IMR-90 (cell line): ENCODE results near the gene SBNO1. TPM values are rescaled to one million over a fixed set of nuclear protein-coding genes. Genes with fewer than 3 reads are reported as not detected.

Source experiments
- ATAC-seq: fragments of 200-7000 bp; cut with Tn5 transposase; 2 replicates; pipeline ENCODE4 v1.9.1; 2020; ENCODE audit warnings: low read depth, mild to moderate bottlenecking, moderate library complexity
- BruUV-seq: library from RNA; stranded (reverse); fragments of 400-500 nt; replicated peaks from 2 replicates; lab custom pipeline; 2021; lab: Mats Ljungman, UMichigan
- CTCF ChIA-PET: fragments of 300-600 bp; formaldehyde crosslinking; extraction: SDS; loops from one replicate; lab custom pipeline; 2021; ENCODE audit warnings: antibody characterized with exemption; lab: Yijun Ruan, JAX
- POLR2A ChIA-PET: fragments of 300-600 bp; sonication (Branson Sonifier 250); formaldehyde crosslinking; loops from one replicate; lab custom pipeline; 2022; ENCODE audit warnings: antibody characterized with exemption; ENCODE audit not compliant: unreplicated experiment; lab: Charles Lee
- DNase-seq: peaks from one replicate; pipeline ENCODE4 v3.0.0; 2013
- H2AFZ ChIP-seq: replicated peaks from 2 replicates; pipeline ENCODE3; 2013; ENCODE audit warnings: low read length, mild to moderate bottlenecking; ENCODE audit not compliant: poor library complexity
- H2AK5ac ChIP-seq: 2 replicates; pipeline ENCODE4 v1.6.1; 2013; ENCODE audit warnings: low read depth, low read length, inconsistent platforms
- H2AK9ac ChIP-seq: replicated peaks from 2 replicates; pipeline ENCODE3; 2013; ENCODE audit warnings: mild to moderate bottlenecking, low read depth, low read length, moderate library complexity; ENCODE audit not compliant: poor library complexity
- H2BK120ac ChIP-seq: 2 replicates; pipeline ENCODE4 v1.6.1; 2013; ENCODE audit warnings: low read depth, low read length, inconsistent platforms
- H2BK15ac ChIP-seq: 3 replicates; pipeline ENCODE4 v1.6.1; 2013; ENCODE audit warnings: low read depth, low read length, inconsistent platforms
- H2BK20ac ChIP-seq: 2 replicates; pipeline ENCODE4 v1.6.1; 2013; ENCODE audit warnings: low read depth, mild to moderate bottlenecking, inconsistent platforms, low read length, moderate library complexity
- H2BK5ac ChIP-seq: 2 replicates; pipeline ENCODE4 v1.6.1; 2013; ENCODE audit warnings: mild to moderate bottlenecking, low read depth, low read length, inconsistent platforms; ENCODE audit not compliant: poor library complexity, severe bottlenecking
- H3K14ac ChIP-seq: replicated peaks from 2 replicates; pipeline ENCODE4 v1.6.1; 2013; ENCODE audit warnings: low read depth, low read length, inconsistent platforms
- H3K18ac ChIP-seq: 2 replicates; pipeline ENCODE4 v1.6.1; 2013; ENCODE audit warnings: low read depth, low read length, control low read depth
- H3K23ac ChIP-seq: 2 replicates; pipeline ENCODE4 v1.6.1; 2013; ENCODE audit warnings: low read depth, low read length, inconsistent platforms
- H3K27ac ChIP-seq: 2 replicates; pipeline ENCODE4 v1.5.1; 2013; ENCODE audit warnings: mild to moderate bottlenecking, control low read depth, low read length; ENCODE audit not compliant: insufficient read depth
- H3K27me3 ChIP-seq: 2 replicates; pipeline ENCODE4 v1.6.1; 2013; ENCODE audit warnings: low read length; ENCODE audit not compliant: control insufficient read depth, insufficient read depth
- H3K36me3 ChIP-seq: 2 replicates; pipeline ENCODE4 v1.6.1; 2013; ENCODE audit warnings: low read length, mixed read lengths; ENCODE audit not compliant: control insufficient read depth, insufficient read depth
- H3K4ac ChIP-seq: 2 replicates; pipeline ENCODE4 v1.6.1; 2013; ENCODE audit warnings: low read depth, low read length, inconsistent platforms
- H3K4me1 ChIP-seq: 2 replicates; pipeline ENCODE4 v1.6.1; 2013; ENCODE audit warnings: low read length, mixed read lengths; ENCODE audit not compliant: control insufficient read depth, insufficient read depth
- H3K4me2 ChIP-seq: 2 replicates; pipeline ENCODE4 v1.6.1; 2013; ENCODE audit warnings: low read depth, mild to moderate bottlenecking, control low read depth, low read length, moderate library complexity
- H3K4me3 ChIP-seq: 2 replicates; pipeline ENCODE4 v1.5.1; 2013; ENCODE audit warnings: low read depth, mild to moderate bottlenecking, control low read depth, low read length, moderate library complexity; ENCODE audit not compliant: insufficient read depth
- H3K56ac ChIP-seq: 2 replicates; pipeline ENCODE4 v1.6.1; 2013; ENCODE audit warnings: low read length, inconsistent platforms; ENCODE audit not compliant: insufficient read depth; ENCODE audit errors: extremely low read depth
- H3K79me1 ChIP-seq, 2 experiments: 2 replicates each; pipeline ENCODE4 v1.6.1; 2013; ENCODE audit warnings: low read length in 2 of 2, inconsistent platforms in 1 of 2, low read depth in 1 of 2
- H3K9ac ChIP-seq: 2 replicates; pipeline ENCODE4 v1.6.1; 2013; ENCODE audit warnings: low read depth, low read length, control low read depth
- H3K9me1 ChIP-seq: 2 replicates; pipeline ENCODE4 v1.6.1; 2013; ENCODE audit warnings: low read length, inconsistent platforms; ENCODE audit not compliant: insufficient read depth
- H3K9me3 ChIP-seq: 2 replicates; pipeline ENCODE4 v1.6.1; 2013; ENCODE audit warnings: low read length; ENCODE audit not compliant: control insufficient read depth, insufficient read depth
- H4K20me1 ChIP-seq: 2 replicates; pipeline ENCODE4 v1.6.1; 2013; ENCODE audit warnings: low read length, inconsistent platforms; ENCODE audit not compliant: insufficient read depth
- H4K5ac ChIP-seq: 2 replicates; pipeline ENCODE4 v1.6.1; 2013; ENCODE audit warnings: mild to moderate bottlenecking, low read depth, low read length, control low read depth
- H4K8ac ChIP-seq, 2 experiments: 2 replicates each; pipeline ENCODE4 v1.6.1; 2013; ENCODE audit warnings: low read depth in 2 of 2, low read length in 2 of 2, control low read depth in 1 of 2, inconsistent platforms in 1 of 2
- H4K91ac ChIP-seq: 2 replicates; pipeline ENCODE4 v1.6.1; 2013; ENCODE audit warnings: low read depth, low read length, inconsistent platforms; ENCODE audit not compliant: insufficient read depth
- BHLHE40 ChIP-seq: fragments of 150-350 bp; IDR thresholded peaks from 2 replicates; pipeline ENCODE4 v1.6.1; 2016; ENCODE audit warnings: mild to moderate bottlenecking, low read depth, low read length
- CEBPB ChIP-seq: IDR thresholded peaks from 2 replicates; pipeline ENCODE4 v1.6.1; 2012; ENCODE audit warnings: low read depth, low read length, improper control_type of control experiment
- CHD1 ChIP-seq: IDR thresholded peaks from 2 replicates; pipeline ENCODE4 v1.6.1; 2012; ENCODE audit warnings: low read depth, low read length, improper control_type of control experiment
- FOS ChIP-seq: fragments of 150-350 bp; IDR thresholded peaks from 2 replicates; pipeline ENCODE4 v1.6.1; 2016; ENCODE audit warnings: low read depth, low read length
- MAFK ChIP-seq: IDR thresholded peaks from 2 replicates; pipeline ENCODE4 v1.6.1; 2012; ENCODE audit warnings: low read depth, low read length, improper control_type of control experiment
- MAZ ChIP-seq: IDR thresholded peaks from 2 replicates; pipeline ENCODE4 v1.6.1; 2012; ENCODE audit warnings: low read depth, mild to moderate bottlenecking, low read length, improper control_type of control experiment, moderate library complexity, borderline replicate concordance
- MXI1 ChIP-seq: IDR thresholded peaks from 2 replicates; pipeline ENCODE4 v1.6.1; 2012; ENCODE audit warnings: low read depth, mild to moderate bottlenecking, low read length, moderate library complexity, borderline replicate concordance
- NFE2L2 ChIP-seq: fragments of 150-350 bp; IDR thresholded peaks from 2 replicates; pipeline ENCODE4 v1.6.1; 2016; ENCODE audit warnings: low read depth, mild to moderate bottlenecking, low read length
- RAD21 ChIP-seq: IDR thresholded peaks from 2 replicates; pipeline ENCODE4 v1.6.1; 2012; ENCODE audit warnings: low read length, improper control_type of control experiment
- RCOR1 ChIP-seq: IDR thresholded peaks from 2 replicates; pipeline ENCODE4 v1.6.1; 2012; ENCODE audit warnings: mild to moderate bottlenecking, low read length, improper control_type of control experiment; ENCODE audit not compliant: insufficient replicate concordance
- RFX5 ChIP-seq: IDR thresholded peaks from 2 replicates; pipeline ENCODE4 v1.8.0; 2012; ENCODE audit warnings: low read depth, mild to moderate bottlenecking, low read length, moderate library complexity
- SMC3 ChIP-seq: fragments of 150-350 bp; IDR thresholded peaks from 2 replicates; pipeline ENCODE4 v1.6.1; 2016; ENCODE audit warnings: low read depth, mild to moderate bottlenecking, antibody characterized with exemption, low read length, moderate library complexity
- WGBS, 2 experiments: methylation state at CpG; one replicate each; pipeline versions ENCODE4 v1.1.5 to v1.1.7; 2013; ENCODE audit warnings: missing lambda C conversion rate in 2 of 2; ENCODE audit not compliant: insufficient read length in 1 of 2; ENCODE audit errors: extremely low coverage in 2 of 2; 5-methylcytosine and 5-hydroxymethylcytosine counted together
- dilution Hi-C: fragments of 300-500 bp; cut with HindIII; formaldehyde crosslinking; loops from one replicate; pipeline ENCODE4 v1.14.3; 2018; ENCODE audit warnings: low sequenced_read_pairs; ENCODE audit not compliant: unreplicated experiment
- in situ Hi-C: fragments of 300-500 bp; cut with MboI; formaldehyde crosslinking; loops from 3 replicates; pipeline ENCODE4 v1.14.3; 2019; ENCODE audit warnings: low sequenced_read_pairs, inconsistent platforms, mixed read lengths
- intact Hi-C: fragments of 100-400 bp; cut with micrococcal nuclease; formaldehyde crosslinking; loops from 2 replicates; pipeline ENCODE4 v1.10.0; 2022
- polyA plus RNA-seq, 3 experiments: library from polyadenylated mRNA; depleted of rRNA; stranded (reverse); fragments of >200 nt; gene quantifications; 2 replicates each; pipeline ENCODE4 v1.2.3, GENCODE V29; 2012; ENCODE audit warnings: low replicate concordance in 1 of 3
- total RNA-seq: library from RNA; depleted of rRNA; stranded (reverse); fragments of >200 nt; gene quantifications from 2 replicates; pipeline ENCODE4 v1.2.3, GENCODE V29; 2012
- TF ChIP-seq, protein P1 (sequence below): fragments of 150-350 bp; IDR thresholded peaks from 2 replicates; pipeline ENCODE4 v1.6.1; 2016; ENCODE audit warnings: low read depth, mild to moderate bottlenecking, low read length, moderate library complexity, borderline replicate concordance
- TF ChIP-seq, protein P2 (sequence below): conservative IDR thresholded peaks from 2 replicates; pipeline ENCODE4 v1.5.1; 2012; ENCODE audit warnings: mild to moderate bottlenecking, low read depth, low read length, improper control_type of control experiment
- TF ChIP-seq, protein P3 (sequence below): fragments of 150-350 bp; IDR thresholded peaks from 2 replicates; pipeline ENCODE4 v1.6.1; 2017; ENCODE audit warnings: mild to moderate bottlenecking, antibody characterized with exemption, low read length, low read depth

Gene SBNO1
- total and polyA plus RNA-seq, 2 of the 4 experiments (the other 2 are of a cell fraction) = 5.3 to 24.9 TPM

DNA sequence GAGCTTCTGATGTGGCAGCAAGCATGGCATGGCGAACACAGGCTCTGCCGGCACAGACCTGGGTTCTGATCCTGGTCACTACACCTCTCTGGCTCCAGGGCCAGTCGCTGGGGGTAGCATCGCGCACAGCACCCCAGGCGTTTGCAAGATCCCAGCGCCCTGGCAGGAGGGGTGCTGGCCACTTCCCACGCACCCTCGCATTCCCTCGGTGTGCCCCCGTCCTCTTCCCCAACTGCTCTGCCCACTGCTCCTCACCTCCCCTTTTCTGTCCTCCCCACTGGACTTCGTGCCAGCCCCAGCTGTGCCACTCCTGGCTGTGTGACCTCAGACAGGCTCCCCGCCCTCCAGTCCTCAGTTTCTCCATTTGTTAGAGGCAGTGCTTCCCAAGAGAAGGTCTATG lies 95.8 kb downstream of the SBNO1 start:
- POLR2A ChIA-PET = interaction anchor here (0.7 kb wide), 1 partner anchor 12 kb away, joined by 10 read pairs; no protein-coding TSS in a partner anchor
- H2AFZ ChIP-seq = peak overlapping the region; percentile 86

More for the DNA sequence above, 95.8 kb downstream of the SBNO1 start:
- H3K18ac ChIP-seq = peak overlapping the region; percentile 36; the same call in 1 of the 2 replicates
- ATAC-seq (no peak), DNase-seq (no peak)
- H3K14ac ChIP-seq = peak overlapping the region; percentile 91
- H4K8ac ChIP-seq = peak overlapping the region; percentile 91 to 97
- peak overlapping the region; percentile 75 for H2BK5ac ChIP-seq
- intact Hi-C loops (no loop called here), dilution Hi-C loops (no loop called here), in situ Hi-C loops (no loop called here)
- peaks cover 18% of the 10 kb centered on the region for H3K9me1 ChIP-seq
- peak overlapping the region; percentile 38; the same call in 1 of the 2 replicates for H3K56ac ChIP-seq
- peak overlapping the region; percentile 71 for H3K9ac ChIP-seq
- H3K4ac ChIP-seq = peak overlapping the region; percentile 96
- peak overlapping the region; percentile 76 for H4K5ac ChIP-seq
- TF ChIP-seq MXI1 = no peak
- no peak for TF ChIP-seq RAD21
- no peak for TF ChIP-seq MAZ
- TF ChIP-seq, protein P1, sequence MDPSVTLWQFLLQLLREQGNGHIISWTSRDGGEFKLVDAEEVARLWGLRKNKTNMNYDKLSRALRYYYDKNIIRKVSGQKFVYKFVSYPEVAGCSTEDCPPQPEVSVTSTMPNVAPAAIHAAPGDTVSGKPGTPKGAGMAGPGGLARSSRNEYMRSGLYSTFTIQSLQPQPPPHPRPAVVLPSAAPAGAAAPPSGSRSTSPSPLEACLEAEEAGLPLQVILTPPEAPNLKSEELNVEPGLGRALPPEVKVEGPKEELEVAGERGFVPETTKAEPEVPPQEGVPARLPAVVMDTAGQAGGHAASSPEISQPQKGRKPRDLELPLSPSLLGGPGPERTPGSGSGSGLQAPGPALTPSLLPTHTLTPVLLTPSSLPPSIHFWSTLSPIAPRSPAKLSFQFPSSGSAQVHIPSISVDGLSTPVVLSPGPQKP = no peak
- no peak for TF ChIP-seq RFX5
- no peak for TF ChIP-seq FOS
- no peak for TF ChIP-seq BHLHE40
- no peak for TF ChIP-seq NFE2L2
- no peak for TF ChIP-seq CHD1
- no peak for TF ChIP-seq RCOR1
- TF ChIP-seq SMC3 = no peak
- no peak for TF ChIP-seq MAFK
- no peak for TF ChIP-seq CEBPB
- TF ChIP-seq, protein P2, sequence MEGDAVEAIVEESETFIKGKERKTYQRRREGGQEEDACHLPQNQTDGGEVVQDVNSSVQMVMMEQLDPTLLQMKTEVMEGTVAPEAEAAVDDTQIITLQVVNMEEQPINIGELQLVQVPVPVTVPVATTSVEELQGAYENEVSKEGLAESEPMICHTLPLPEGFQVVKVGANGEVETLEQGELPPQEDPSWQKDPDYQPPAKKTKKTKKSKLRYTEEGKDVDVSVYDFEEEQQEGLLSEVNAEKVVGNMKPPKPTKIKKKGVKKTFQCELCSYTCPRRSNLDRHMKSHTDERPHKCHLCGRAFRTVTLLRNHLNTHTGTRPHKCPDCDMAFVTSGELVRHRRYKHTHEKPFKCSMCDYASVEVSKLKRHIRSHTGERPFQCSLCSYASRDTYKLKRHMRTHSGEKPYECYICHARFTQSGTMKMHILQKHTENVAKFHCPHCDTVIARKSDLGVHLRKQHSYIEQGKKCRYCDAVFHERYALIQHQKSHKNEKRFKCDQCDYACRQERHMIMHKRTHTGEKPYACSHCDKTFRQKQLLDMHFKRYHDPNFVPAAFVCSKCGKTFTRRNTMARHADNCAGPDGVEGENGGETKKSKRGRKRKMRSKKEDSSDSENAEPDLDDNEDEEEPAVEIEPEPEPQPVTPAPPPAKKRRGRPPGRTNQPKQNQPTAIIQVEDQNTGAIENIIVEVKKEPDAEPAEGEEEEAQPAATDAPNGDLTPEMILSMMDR = no peak
- TF ChIP-seq, protein P3, sequence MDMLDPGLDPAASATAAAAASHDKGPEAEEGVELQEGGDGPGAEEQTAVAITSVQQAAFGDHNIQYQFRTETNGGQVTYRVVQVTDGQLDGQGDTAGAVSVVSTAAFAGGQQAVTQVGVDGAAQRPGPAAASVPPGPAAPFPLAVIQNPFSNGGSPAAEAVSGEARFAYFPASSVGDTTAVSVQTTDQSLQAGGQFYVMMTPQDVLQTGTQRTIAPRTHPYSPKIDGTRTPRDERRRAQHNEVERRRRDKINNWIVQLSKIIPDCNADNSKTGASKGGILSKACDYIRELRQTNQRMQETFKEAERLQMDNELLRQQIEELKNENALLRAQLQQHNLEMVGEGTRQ = no peak
- H3K79me1 ChIP-seq = peaks cover 9 to 53% of the 10 kb centered on the region in 2 experiments; a peak in 2 of 4 replicates
- CTCF ChIA-PET = interaction anchor here (0.5 kb wide), 1 partner anchor 318 kb away, joined by 4 read pairs; no protein-coding TSS in a partner anchor
- peaks cover 17% of the 10 kb centered on the region for H3K4me1 ChIP-seq
- H2BK20ac ChIP-seq = no peak overlapping the region; the same call in 1 of the 2 replicates
- peaks cover 50% of the 10 kb centered on the region for H4K20me1 ChIP-seq
- 0 out of 3 replicates have a peak overlapping the region, but pooled peaks have one; percentile 54 for H2BK15ac ChIP-seq
- peak overlapping the region; percentile 98 for H2AK9ac ChIP-seq
- peak overlapping the region; percentile 94 for H2AK5ac ChIP-seq
- H3K4me2 ChIP-seq = peak overlapping the region; percentile 69; the same call in 1 of the 2 replicates
- H4K91ac ChIP-seq = peak overlapping the region; percentile 87
- H3K4me3 ChIP-seq = peak overlapping the region; percentile 74; the same call in 1 of the 2 replicates
- H3K9me3 ChIP-seq = no peaks in the 10 kb centered on the region
- H3K27me3 ChIP-seq = no peaks in the 10 kb centered on the region
- peak overlapping the region; percentile 84 for H3K27ac ChIP-seq
- BruUV-seq = no TSS peak
- peak overlapping the region; percentile 53; the same call in 1 of the 2 replicates for H2BK120ac ChIP-seq
- H3K36me3 ChIP-seq = peaks cover 28% of the 10 kb centered on the region
- H3K23ac ChIP-seq = peak overlapping the region; percentile 76
- 100% methylated on average over 7 of the region's 13 CpGs; no CpG with 5 or more reads in 1 of the 2 experiments for WGBS, 2 experiments
